Measurements from ENCODE around the gene EVC. TPM values are rescaled to one million over a fixed set of nuclear protein-coding genes. Genes with fewer than 3 reads are reported as not detected.
A peak's percentile ranks its signal among the peaks of the same experiment; 100 is the strongest.

The EVC gene
- polyA plus RNA-seq, result 1 to 10 TPM; 2.0 to 4.0 TPM

- peaks cover 11 to 24% of the 10 kb centered on the region in 2 donors for H3K4me1 ChIP-seq (ENCODE audit: control insufficient read depth in 2 of 2, insufficient read depth in 2 of 2, low read length in 1 of 2)
- 1% methylated on average over 45 to 49 of the region's 49 CpGs for WGBS, 2 donors
- H3K27me3 ChIP-seq (ENCODE audit: control insufficient read depth in 1 of 2, insufficient read depth in 2 of 2, low read length in 2 of 2), result no peaks in the 10 kb centered on the region
- H3K4me3 ChIP-seq (ENCODE audit: low read depth in 1 of 2, low read length in 2 of 2), result peak within 1 kb of the TSS; percentile 59 to 62
- no peaks in the 10 kb centered on the region for H3K9me3 ChIP-seq (ENCODE audit: control insufficient read depth in 2 of 2, insufficient read depth in 1 of 2, low read depth in 1 of 2, low read length in 1 of 2)
- no peaks in the 10 kb centered on the region for H3K36me3 ChIP-seq (ENCODE audit: control insufficient read depth in 2 of 2, insufficient read depth in 2 of 2, low read length in 1 of 2)
- H3K27ac ChIP-seq (ENCODE audit: low read depth in 2 of 2, low read length in 1 of 2), result peak within 1 kb of the TSS; percentile 70 to 74
Observed at GRCh38 chr4:5710961-5711478, at the start of gene EVC. EVC (plus strand) TSS chr4:5711201; CDS start chr4:5711381, 180 bp downstream.

GRCh38 chr4:5661237-5661636 lies 49.8 kb upstream of the EVC start:
- WGBS, 2 donors, result 87 to 90% methylated on average over 4 of the region's 4 CpGs
- H3K27me3 ChIP-seq (ENCODE audit: control insufficient read depth in 1 of 2, insufficient read depth in 2 of 2, low read length in 2 of 2), result no peaks in the 10 kb centered on the region
- no peaks in the 10 kb centered on the region for H3K4me1 ChIP-seq (ENCODE audit: control insufficient read depth in 2 of 2, insufficient read depth in 2 of 2, low read length in 1 of 2)
- no peaks in the 10 kb centered on the region for H3K9me3 ChIP-seq (ENCODE audit: control insufficient read depth in 2 of 2, insufficient read depth in 1 of 2, low read depth in 1 of 2, low read length in 1 of 2)
- no peak overlapping the region for H3K27ac ChIP-seq (ENCODE audit: low read depth in 2 of 2, low read length in 1 of 2)
- no peak overlapping the region for H3K4me3 ChIP-seq (ENCODE audit: low read depth in 1 of 2, low read length in 2 of 2)
- H3K36me3 ChIP-seq (ENCODE audit: control insufficient read depth in 2 of 2, insufficient read depth in 2 of 2, low read length in 1 of 2), result peaks cover 1 to 22% of the 10 kb centered on the region in 2 donors

GRCh38 chr4:5662555-5662954 lies 48.4 kb upstream of the EVC start:
- Histone ChIP-seq H3K4me1 (ENCODE audit: control insufficient read depth in 2 of 2, insufficient read depth in 2 of 2, low read length in 1 of 2) (no peaks in the 10 kb centered on the region), H3K27ac (ENCODE audit: low read depth in 2 of 2, low read length in 1 of 2) (no peak overlapping the region), H3K36me3 (ENCODE audit: control insufficient read depth in 2 of 2, insufficient read depth in 2 of 2, low read length in 1 of 2) (peaks cover 0 to 15% of the 10 kb centered on the region in 2 donors), H3K9me3 (ENCODE audit: control insufficient read depth in 2 of 2, insufficient read depth in 1 of 2, low read depth in 1 of 2, low read length in 1 of 2) (no peaks in the 10 kb centered on the region), H3K27me3 (ENCODE audit: control insufficient read depth in 1 of 2, insufficient read depth in 2 of 2, low read length in 2 of 2) (no peaks in the 10 kb centered on the region), H3K4me3 (ENCODE audit: low read depth in 1 of 2, low read length in 2 of 2) (no peak overlapping the region)
- 59 to 70% methylated on average over 1 of the region's 1 CpG for WGBS, 2 donors

- WGBS, 2 donors, result 93 to 97% methylated on average over 12 of the region's 12 CpGs
- Histone ChIP-seq H3K36me3 (ENCODE audit: control insufficient read depth in 2 of 2, insufficient read depth in 2 of 2, low read length in 1 of 2) (peaks cover 0 to 12% of the 10 kb centered on the region in 2 donors), H3K4me3 (ENCODE audit: low read depth in 1 of 2, low read length in 2 of 2) (no peak overlapping the region)
Observed at GRCh38 chr4:5664778-5665177, 46.2 kb upstream of the EVC start.

GRCh38 chr4:5666741-5667140 lies 44.3 kb upstream of the EVC start:
- Histone ChIP-seq H3K4me1 (ENCODE audit: control insufficient read depth in 2 of 2, insufficient read depth in 2 of 2, low read length in 1 of 2) (no peaks in the 10 kb centered on the region), H3K4me3 (ENCODE audit: low read depth in 1 of 2, low read length in 2 of 2) (no peak overlapping the region), H3K9me3 (ENCODE audit: control insufficient read depth in 2 of 2, insufficient read depth in 1 of 2, low read depth in 1 of 2, low read length in 1 of 2) (no peaks in the 10 kb centered on the region), H3K36me3 (ENCODE audit: control insufficient read depth in 2 of 2, insufficient read depth in 2 of 2, low read length in 1 of 2) (peaks cover 0 to 10% of the 10 kb centered on the region in 2 donors), H3K27ac (ENCODE audit: low read depth in 2 of 2, low read length in 1 of 2) (no peak overlapping the region), H3K27me3 (ENCODE audit: control insufficient read depth in 1 of 2, insufficient read depth in 2 of 2, low read length in 2 of 2) (no peaks in the 10 kb centered on the region)
- 75% methylated on average over 1 of the region's 1 CpG for WGBS, 2 donors

More at GRCh38 chr4:5664778-5665177, 46.2 kb upstream of the EVC start:
- H3K27ac ChIP-seq (ENCODE audit: low read depth in 2 of 2, low read length in 1 of 2), result no peak overlapping the region
- no peaks in the 10 kb centered on the region for H3K4me1 ChIP-seq (ENCODE audit: control insufficient read depth in 2 of 2, insufficient read depth in 2 of 2, low read length in 1 of 2)
- no peaks in the 10 kb centered on the region for H3K9me3 ChIP-seq (ENCODE audit: control insufficient read depth in 2 of 2, insufficient read depth in 1 of 2, low read depth in 1 of 2, low read length in 1 of 2)
- no peaks in the 10 kb centered on the region for H3K27me3 ChIP-seq (ENCODE audit: control insufficient read depth in 1 of 2, insufficient read depth in 2 of 2, low read length in 2 of 2)

GRCh38 chr4:5676763-5677162 lies 34.2 kb upstream of the EVC start:
- Histone ChIP-seq H3K36me3 (ENCODE audit: control insufficient read depth in 2 of 2, insufficient read depth in 2 of 2, low read length in 1 of 2) (peaks cover 10% of the 10 kb centered on the region in 2 donors), H3K27ac (ENCODE audit: low read depth in 2 of 2, low read length in 1 of 2) (no peak overlapping the region), H3K9me3 (ENCODE audit: control insufficient read depth in 2 of 2, insufficient read depth in 1 of 2, low read depth in 1 of 2, low read length in 1 of 2) (no peaks in the 10 kb centered on the region), H3K4me1 (ENCODE audit: control insufficient read depth in 2 of 2, insufficient read depth in 2 of 2, low read length in 1 of 2) (no peaks in the 10 kb centered on the region), H3K4me3 (ENCODE audit: low read depth in 1 of 2, low read length in 2 of 2) (no peak overlapping the region), H3K27me3 (ENCODE audit: control insufficient read depth in 1 of 2, insufficient read depth in 2 of 2, low read length in 2 of 2) (no peaks in the 10 kb centered on the region)
- WGBS, 2 donors, result 91 to 92% methylated on average over 8 of the region's 8 CpGs

GRCh38 chr4:5678977-5679376 lies 32.0 kb upstream of the EVC start:
- 86 to 87% methylated on average over 10 of the region's 10 CpGs for WGBS, 2 donors
- H3K36me3 ChIP-seq (ENCODE audit: control insufficient read depth in 2 of 2, insufficient read depth in 2 of 2, low read length in 1 of 2), result peaks cover 10% of the 10 kb centered on the region in 2 donors
- H3K9me3 ChIP-seq (ENCODE audit: control insufficient read depth in 2 of 2, insufficient read depth in 1 of 2, low read depth in 1 of 2, low read length in 1 of 2), result no peaks in the 10 kb centered on the region
- H3K27me3 ChIP-seq (ENCODE audit: control insufficient read depth in 1 of 2, insufficient read depth in 2 of 2, low read length in 2 of 2), result no peaks in the 10 kb centered on the region
- no peak overlapping the region for H3K4me3 ChIP-seq (ENCODE audit: low read depth in 1 of 2, low read length in 2 of 2)
- H3K27ac ChIP-seq (ENCODE audit: low read depth in 2 of 2, low read length in 1 of 2), result no peak overlapping the region
- H3K4me1 ChIP-seq (ENCODE audit: control insufficient read depth in 2 of 2, insufficient read depth in 2 of 2, low read length in 1 of 2), result no peaks in the 10 kb centered on the region

GRCh38 chr4:5683566-5683965 lies 27.4 kb upstream of the EVC start:
- H3K27me3 ChIP-seq (ENCODE audit: control insufficient read depth in 1 of 2, insufficient read depth in 2 of 2, low read length in 2 of 2), result no peaks in the 10 kb centered on the region
- H3K4me3 ChIP-seq (ENCODE audit: low read depth in 1 of 2, low read length in 2 of 2), result no peak overlapping the region
- no peaks in the 10 kb centered on the region for H3K4me1 ChIP-seq (ENCODE audit: control insufficient read depth in 2 of 2, insufficient read depth in 2 of 2, low read length in 1 of 2)
- H3K27ac ChIP-seq (ENCODE audit: low read depth in 2 of 2, low read length in 1 of 2), result no peak overlapping the region
- H3K9me3 ChIP-seq (ENCODE audit: control insufficient read depth in 2 of 2, insufficient read depth in 1 of 2, low read depth in 1 of 2, low read length in 1 of 2), result no peaks in the 10 kb centered on the region
- H3K36me3 ChIP-seq (ENCODE audit: control insufficient read depth in 2 of 2, insufficient read depth in 2 of 2, low read length in 1 of 2), result peaks cover 5 to 26% of the 10 kb centered on the region in 2 donors
- WGBS, 2 donors, result 59 to 70% methylated on average over 10 of the region's 10 CpGs

- WGBS, 2 donors, result 94 to 96% methylated on average over 9 of the region's 9 CpGs
- H3K4me1 ChIP-seq (ENCODE audit: control insufficient read depth in 2 of 2, insufficient read depth in 2 of 2, low read length in 1 of 2), result no peaks in the 10 kb centered on the region
Observed at GRCh38 chr4:5685296-5685695, 25.7 kb upstream of the EVC start.

GRCh38 chr4:5686338-5686737 lies 24.7 kb upstream of the EVC start:
- no peak overlapping the region for H3K4me3 ChIP-seq (ENCODE audit: low read depth in 1 of 2, low read length in 2 of 2)
- H3K27ac ChIP-seq (ENCODE audit: low read depth in 2 of 2, low read length in 1 of 2), result no peak overlapping the region
- no peaks in the 10 kb centered on the region for H3K9me3 ChIP-seq (ENCODE audit: control insufficient read depth in 2 of 2, insufficient read depth in 1 of 2, low read depth in 1 of 2, low read length in 1 of 2)
- H3K27me3 ChIP-seq (ENCODE audit: control insufficient read depth in 1 of 2, insufficient read depth in 2 of 2, low read length in 2 of 2), result no peaks in the 10 kb centered on the region
- H3K4me1 ChIP-seq (ENCODE audit: control insufficient read depth in 2 of 2, insufficient read depth in 2 of 2, low read length in 1 of 2), result no peaks in the 10 kb centered on the region
- 88 to 93% methylated on average over 6 of the region's 6 CpGs for WGBS, 2 donors
- peaks cover 3 to 26% of the 10 kb centered on the region in 2 donors for H3K36me3 ChIP-seq (ENCODE audit: control insufficient read depth in 2 of 2, insufficient read depth in 2 of 2, low read length in 1 of 2)

More at GRCh38 chr4:5685296-5685695, 25.7 kb upstream of the EVC start:
- Histone ChIP-seq H3K4me3 (ENCODE audit: low read depth in 1 of 2, low read length in 2 of 2) (no peak overlapping the region), H3K27me3 (ENCODE audit: control insufficient read depth in 1 of 2, insufficient read depth in 2 of 2, low read length in 2 of 2) (no peaks in the 10 kb centered on the region), H3K36me3 (ENCODE audit: control insufficient read depth in 2 of 2, insufficient read depth in 2 of 2, low read length in 1 of 2) (peaks cover 6 to 33% of the 10 kb centered on the region in 2 donors), H3K9me3 (ENCODE audit: control insufficient read depth in 2 of 2, insufficient read depth in 1 of 2, low read depth in 1 of 2, low read length in 1 of 2) (no peaks in the 10 kb centered on the region), H3K27ac (ENCODE audit: low read depth in 2 of 2, low read length in 1 of 2) (no peak overlapping the region)

All from esophagus (tissue), 2 donors.